C4-2B (cell line): ENCODE data around the gene IL17RD.

ENCODE experiments used
- H3K27ac ChIP-seq: fragments of 450-650 bp; 2 replicates; pipeline ENCODE4 v1.5.1; 2017
- ZFX ChIP-seq: fragments of 450-650 bp; IDR thresholded peaks from 2 replicates; pipeline ENCODE4 v1.6.1; 2017
- TF ChIP-seq, protein P1 (sequence below): fragments of 450-650 bp; conservative IDR thresholded peaks from 2 replicates; pipeline ENCODE4 v1.5.1; 2017; ENCODE audit warnings: mild to moderate bottlenecking

IL17RD gene

DNA sequence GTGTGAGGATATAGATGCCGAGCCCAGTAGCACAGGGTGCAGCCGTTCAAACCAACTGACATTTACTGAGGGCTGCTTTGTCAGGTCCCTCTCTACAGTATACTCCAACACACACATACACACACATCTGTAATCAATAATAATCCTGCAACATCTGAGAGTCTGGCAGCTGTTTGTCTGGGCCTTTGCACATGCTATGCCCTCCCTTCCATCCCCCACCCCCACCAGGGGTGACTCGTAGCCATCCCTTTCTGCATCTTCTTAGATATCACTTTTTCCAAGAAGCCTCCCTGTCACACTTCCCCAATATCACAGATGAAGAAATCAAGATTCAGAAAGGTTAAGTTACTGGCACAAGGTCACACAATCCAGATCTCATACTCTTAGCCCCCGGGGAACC lies 91.0 kb downstream of the IL17RD start:
- H3K27ac ChIP-seq: no peak overlapping the region
- no peak for TF ChIP-seq ZFX
- TF ChIP-seq, protein P1, sequence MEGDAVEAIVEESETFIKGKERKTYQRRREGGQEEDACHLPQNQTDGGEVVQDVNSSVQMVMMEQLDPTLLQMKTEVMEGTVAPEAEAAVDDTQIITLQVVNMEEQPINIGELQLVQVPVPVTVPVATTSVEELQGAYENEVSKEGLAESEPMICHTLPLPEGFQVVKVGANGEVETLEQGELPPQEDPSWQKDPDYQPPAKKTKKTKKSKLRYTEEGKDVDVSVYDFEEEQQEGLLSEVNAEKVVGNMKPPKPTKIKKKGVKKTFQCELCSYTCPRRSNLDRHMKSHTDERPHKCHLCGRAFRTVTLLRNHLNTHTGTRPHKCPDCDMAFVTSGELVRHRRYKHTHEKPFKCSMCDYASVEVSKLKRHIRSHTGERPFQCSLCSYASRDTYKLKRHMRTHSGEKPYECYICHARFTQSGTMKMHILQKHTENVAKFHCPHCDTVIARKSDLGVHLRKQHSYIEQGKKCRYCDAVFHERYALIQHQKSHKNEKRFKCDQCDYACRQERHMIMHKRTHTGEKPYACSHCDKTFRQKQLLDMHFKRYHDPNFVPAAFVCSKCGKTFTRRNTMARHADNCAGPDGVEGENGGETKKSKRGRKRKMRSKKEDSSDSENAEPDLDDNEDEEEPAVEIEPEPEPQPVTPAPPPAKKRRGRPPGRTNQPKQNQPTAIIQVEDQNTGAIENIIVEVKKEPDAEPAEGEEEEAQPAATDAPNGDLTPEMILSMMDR: no peak

DNA sequence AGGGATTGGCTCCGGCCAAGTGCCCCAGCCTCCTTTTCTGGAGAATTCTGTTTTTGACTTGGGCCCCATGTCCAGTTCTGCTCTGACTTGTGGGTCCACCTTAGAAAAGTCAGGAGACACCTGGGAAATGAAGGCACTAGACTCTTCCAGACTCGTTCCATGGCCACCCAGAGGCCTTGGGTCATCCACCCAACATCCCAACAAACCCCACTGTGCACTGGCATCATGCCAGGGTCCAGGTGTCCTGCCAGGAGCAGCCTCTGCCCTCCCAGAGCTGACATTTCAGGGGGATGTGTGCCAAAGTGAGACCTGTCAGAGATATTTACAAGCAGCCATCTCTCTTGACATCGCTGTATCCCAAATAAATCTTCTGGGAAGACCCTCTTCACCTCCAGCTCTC lies 91.5 kb downstream of the IL17RD start:
- no peak overlapping the region for H3K27ac ChIP-seq
- no peak for TF ChIP-seq ZFX

DNA sequence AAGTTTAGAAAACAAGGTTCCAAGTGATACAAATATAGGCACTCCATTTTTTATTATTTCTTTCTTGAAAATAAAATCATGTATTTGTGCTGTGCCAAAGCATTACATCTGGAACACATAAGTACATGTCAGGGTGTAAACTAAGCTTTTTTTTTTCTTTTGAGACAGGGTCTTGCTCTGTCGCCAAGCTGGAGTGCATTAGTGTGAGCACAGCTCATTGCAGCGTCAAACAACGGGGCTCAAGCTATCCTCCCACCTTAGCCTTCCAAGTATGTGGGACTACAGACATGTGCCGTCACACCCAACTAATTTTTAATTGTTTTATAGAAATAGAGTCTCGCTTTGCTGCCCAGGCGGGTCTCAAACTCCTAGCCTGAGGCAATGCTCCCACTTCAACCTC lies 95.7 kb downstream of the IL17RD start:
- TF ChIP-seq, protein P1: no peak
- TF ChIP-seq ZFX: no peak
- H3K27ac ChIP-seq: no peak overlapping the region

DNA sequence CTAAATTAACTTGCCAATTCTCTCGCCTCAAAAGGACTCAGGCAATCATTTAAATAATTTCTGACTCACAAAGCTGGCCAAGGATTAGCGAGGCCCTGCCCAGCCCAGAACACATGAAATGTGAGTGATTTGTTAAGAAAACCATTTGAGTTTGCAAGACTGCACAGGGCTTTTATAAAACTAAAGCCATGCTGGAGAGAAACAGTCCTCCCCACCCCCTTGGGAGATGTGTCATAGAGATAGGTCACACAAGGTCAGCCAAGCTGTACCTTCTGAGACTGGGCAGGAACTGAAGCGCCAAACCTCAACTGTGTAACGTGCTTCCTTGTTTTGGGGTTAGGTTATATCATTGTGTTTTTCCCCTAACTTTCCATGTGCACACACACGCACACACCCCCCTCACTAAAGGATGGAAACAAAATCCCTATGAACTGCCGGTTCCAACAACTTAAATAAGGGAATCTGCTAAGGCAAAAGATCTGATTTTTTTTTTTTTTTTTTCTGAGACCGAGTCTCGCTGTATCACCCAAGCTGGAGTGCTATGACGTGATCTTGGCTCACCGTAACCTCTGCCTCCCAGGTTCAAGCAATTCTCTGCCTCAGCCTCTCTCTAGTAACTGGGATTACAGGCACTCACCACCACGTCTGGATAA lies 96.6 kb downstream of the IL17RD start:
- no peak overlapping the region for H3K27ac ChIP-seq
- TF ChIP-seq, protein P1: no peak
- TF ChIP-seq ZFX: no peak

DNA sequence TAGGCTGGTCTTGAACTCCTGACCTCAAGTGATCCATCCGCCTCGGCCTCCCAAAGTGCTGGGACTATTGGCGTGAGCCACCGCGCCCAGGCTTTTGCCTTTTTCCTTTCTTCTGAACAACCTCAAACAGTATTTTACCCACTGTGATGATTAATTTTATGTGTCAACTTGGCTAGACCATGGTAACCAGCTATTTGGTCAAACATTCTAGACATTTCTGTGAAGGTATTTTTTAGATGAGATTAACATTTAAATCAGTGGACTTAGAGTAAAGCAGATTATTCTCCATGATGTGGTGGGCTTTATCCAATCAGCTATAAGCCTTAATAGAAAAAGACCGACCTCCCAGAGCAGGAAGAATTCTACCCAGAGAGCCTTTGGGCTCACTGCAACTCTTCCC lies 98.7 kb downstream of the IL17RD start:
- no peak overlapping the region for H3K27ac ChIP-seq

DNA sequence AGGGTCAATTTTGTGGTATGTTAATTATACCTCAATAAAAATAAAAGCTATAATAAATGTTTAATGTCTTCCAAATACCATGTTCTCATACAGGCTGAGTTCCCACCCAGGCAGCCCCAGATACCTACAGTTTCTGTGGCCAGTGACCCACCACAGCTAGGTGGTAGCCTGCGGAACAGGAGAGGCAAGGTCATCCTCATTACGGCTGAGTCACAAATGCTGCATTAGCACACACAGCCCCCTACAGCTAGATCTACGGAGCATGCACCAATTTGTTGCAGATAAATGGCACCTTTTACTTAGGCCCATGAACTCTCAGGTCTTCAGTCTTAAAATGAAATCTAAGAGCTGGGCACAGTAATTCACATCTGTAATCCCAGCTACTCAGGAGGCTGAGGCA lies 99.6 kb downstream of the IL17RD start:
- TF ChIP-seq, protein P1: no peak
- no peak for TF ChIP-seq ZFX
- H3K27ac ChIP-seq: no peak overlapping the region

More for the DNA sequence above, 98.7 kb downstream of the IL17RD start:
- no peak for TF ChIP-seq ZFX
- TF ChIP-seq, protein P1: no peak

DNA sequence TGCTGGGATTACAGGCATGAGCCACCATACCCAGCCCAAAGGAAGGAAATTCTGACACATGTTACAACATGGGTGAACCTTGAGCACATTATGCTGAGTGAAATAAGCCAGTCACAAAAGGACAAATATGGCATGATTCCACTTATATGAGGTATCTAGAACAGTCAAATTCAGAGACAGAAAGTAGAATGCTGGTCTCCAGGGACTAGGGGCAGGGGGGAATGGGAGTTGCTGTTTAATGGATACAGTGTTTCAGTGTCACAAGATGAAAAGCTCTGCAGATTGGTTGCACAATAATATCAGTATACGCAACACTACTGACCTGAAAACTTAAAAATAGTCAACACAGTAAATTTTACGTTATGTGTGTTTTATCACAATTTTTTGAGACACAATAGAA lies 100.6 kb downstream of the IL17RD start:
- H3K27ac ChIP-seq: no peak overlapping the region

More for the DNA sequence above, 100.6 kb downstream of the IL17RD start:
- no peak for TF ChIP-seq ZFX
- TF ChIP-seq, protein P1: no peak
